Skeletal muscle cell (primary cell): ENCODE results near the gene VPS52.

Source experiments
- DNase-seq: peaks from one replicate; pipeline ENCODE4 v3.0.0-alpha.2; 2010; ENCODE audit warnings: low read depth
- H3K4me3 ChIP-seq: 2 replicates; pipeline ENCODE4 v1.5.1; 2011; ENCODE audit warnings: low read depth, mild to moderate bottlenecking, control low read depth, low read length, moderate library complexity

VPS52 gene

DNA sequence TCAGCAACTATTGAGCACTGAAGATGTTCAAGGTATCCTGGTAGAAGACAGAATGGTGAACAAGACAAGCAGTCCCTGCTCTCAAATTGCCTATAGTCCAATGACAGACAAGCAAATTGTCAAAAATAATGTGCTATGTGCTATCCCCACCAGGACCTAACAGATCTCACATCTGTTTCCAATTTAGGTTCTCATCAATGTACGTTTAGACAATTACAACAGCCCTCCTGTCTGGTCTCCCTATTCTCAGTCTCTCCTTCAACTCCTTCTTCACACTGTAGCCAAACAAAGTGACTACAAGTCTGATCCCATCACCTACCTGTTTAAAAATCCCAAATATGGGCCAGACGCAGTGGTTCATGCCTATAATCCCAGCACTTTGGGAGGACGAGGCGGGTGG, 34.7 kb upstream of the VPS52 start:
- H3K4me3 ChIP-seq: no peak overlapping the region
- DNase-seq: no peak

GRCh38 chr6:33305052-33305451, 33.4 kb upstream of the VPS52 start:
- no peak for DNase-seq
- no peak overlapping the region for H3K4me3 ChIP-seq

DNA sequence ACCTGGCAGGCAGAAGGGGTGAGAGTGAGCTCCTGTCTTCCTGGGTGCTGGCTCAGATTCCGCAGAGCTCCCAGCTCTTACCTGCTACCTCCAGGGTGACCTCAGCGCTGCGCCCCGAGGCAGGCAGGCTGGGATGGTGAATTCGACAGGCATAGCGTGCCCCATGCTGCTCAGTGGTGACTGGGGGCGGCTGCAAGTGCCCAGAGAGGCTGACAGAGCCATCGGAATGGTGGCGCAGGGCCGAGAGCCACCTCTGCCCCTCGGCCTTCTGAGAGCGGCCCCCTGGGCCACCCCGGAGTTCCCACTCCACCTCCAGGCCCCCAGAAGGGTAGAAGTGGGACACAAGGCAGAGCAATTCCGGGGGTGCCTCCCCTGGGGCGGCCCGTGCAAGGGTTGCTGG, 32.5 kb upstream of the VPS52 start:
- DNase-seq: no peak
- H3K4me3 ChIP-seq: no peak overlapping the region

- H3K4me3 ChIP-seq: no peak overlapping the region
- DNase-seq: no peak
Measured at GRCh38 chr6:33301877-33302276, 30.2 kb upstream of the VPS52 start.

DNA sequence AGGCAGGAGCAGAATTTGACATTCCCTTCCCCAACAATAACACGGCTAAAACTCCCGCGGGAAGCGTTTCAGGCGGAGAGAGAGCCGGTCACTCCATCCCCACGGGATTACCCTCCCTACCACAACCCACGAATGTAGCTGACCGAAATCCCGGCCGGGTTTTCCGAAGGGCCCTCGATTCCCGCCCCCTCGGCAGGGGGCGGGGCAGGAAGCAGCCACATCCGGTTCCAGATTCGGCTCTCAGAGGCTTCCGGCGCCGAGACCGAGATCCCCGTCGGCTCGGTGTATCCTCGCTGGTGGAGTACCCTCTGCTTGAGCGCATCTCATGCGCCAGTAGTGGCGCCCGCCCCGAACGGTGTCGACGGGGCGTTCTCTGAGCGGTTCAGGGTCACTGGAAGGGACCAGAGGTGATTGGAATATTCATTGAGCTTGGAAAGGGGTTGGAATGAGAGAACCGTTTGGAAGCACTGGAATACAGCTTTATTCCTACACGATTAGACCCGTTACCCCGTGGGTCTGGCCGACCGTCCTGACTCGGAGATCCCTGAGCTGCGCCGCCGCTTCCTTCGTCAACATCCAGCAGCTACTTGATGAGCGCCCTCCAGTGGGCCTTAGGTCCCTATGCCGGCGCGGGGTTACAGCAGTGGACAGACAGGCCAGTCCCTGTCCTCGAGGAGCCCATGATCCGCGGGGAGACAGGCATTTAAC, 27.7 kb upstream of the VPS52 start:
- peak; percentile 66 for DNase-seq
- peak overlapping the region; percentile 76 for H3K4me3 ChIP-seq

DNA sequence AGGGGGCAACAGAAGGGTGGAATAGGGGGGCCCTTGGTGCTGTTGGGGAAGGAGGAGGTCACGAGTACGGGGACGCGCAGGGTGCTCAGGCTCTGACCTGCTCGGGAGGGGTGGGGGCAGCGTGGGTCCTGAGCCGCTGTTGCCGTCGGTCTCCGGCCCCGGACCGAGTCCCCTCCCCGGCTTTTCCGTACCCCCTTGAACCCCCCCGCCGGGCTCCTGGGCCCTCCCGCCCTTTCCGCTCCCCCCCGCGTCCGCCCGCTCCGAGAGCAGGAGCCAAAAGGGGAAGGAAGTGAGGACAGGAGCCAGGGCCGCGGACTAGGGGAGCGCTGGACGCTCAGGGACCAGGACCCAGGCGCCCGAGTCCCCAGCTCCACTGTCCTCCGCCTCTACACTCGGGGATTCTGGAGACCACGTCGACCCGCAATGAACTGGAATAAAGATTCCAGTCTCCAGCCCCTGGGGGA, 27.1 kb upstream of the VPS52 start, which contains the start of gene RGL2:
TSS of gene RGL2 (minus strand) at position 170 of the 464 bp plus-strand sequence. CDS start 332 bp downstream, outside the sequence.
- peak within 1 kb of the TSS; percentile 76 for H3K4me3 ChIP-seq
- DNase-seq: no peak

DNA sequence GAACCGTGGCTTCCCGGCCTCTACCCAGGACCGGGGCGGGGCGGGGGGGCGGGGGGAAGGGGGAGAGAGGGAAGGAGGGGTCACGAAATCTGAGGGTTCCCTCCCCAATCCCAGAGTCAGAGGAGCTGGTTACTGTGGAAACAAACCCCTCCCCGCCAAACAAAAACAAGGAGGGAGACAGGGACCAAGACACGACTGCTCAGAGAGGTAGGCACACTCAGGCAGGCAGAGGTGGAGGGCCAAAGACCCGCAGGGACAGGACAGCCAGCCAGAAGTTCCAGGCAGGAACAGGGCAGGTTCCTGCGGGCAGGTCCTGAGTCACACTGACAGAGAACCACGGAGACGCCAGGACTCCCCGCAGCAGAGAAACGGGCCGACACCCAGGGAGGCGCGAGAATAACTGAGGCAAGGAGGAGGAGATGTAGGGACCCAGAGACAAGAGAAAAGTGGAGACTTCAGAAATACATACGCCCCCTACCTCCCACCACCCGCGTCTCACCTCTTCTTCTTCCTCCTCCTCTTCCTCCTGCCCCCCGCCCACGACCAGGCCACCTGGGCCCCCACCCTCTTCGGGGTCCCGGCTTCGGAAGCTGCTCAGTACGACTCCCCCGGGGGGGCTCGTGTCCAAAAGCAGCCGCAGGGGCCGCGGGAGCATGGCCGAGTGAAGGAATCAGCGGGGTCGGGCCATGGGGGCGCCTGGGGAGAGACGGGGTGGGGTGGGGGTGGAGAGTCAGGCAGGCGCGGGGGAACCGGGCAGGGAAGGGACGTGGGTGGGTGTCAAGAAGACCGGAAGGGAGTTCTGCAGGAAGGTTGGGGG, 26.5 kb upstream of the VPS52 start:
- no peak for DNase-seq
- H3K4me3 ChIP-seq: peak overlapping the region; percentile 76

GRCh38 chr6:33297406-33297955, 25.8 kb upstream of the VPS52 start:
- DNase-seq: no peak
- H3K4me3 ChIP-seq: peak overlapping the region; percentile 76

- DNase-seq: no peak
- peak overlapping the region; percentile 76 for H3K4me3 ChIP-seq
Measured at GRCh38 chr6:33296797-33297405, 25.2 kb upstream of the VPS52 start.

GRCh38 chr6:33295621-33296369, 24.1 kb upstream of the VPS52 start:
- DNase-seq: no peak
- H3K4me3 ChIP-seq: no peak overlapping the region

GRCh38 chr6:33294086-33294823, 22.6 kb upstream of the VPS52 start:
- no peak overlapping the region for H3K4me3 ChIP-seq
- DNase-seq: no peak

DNA sequence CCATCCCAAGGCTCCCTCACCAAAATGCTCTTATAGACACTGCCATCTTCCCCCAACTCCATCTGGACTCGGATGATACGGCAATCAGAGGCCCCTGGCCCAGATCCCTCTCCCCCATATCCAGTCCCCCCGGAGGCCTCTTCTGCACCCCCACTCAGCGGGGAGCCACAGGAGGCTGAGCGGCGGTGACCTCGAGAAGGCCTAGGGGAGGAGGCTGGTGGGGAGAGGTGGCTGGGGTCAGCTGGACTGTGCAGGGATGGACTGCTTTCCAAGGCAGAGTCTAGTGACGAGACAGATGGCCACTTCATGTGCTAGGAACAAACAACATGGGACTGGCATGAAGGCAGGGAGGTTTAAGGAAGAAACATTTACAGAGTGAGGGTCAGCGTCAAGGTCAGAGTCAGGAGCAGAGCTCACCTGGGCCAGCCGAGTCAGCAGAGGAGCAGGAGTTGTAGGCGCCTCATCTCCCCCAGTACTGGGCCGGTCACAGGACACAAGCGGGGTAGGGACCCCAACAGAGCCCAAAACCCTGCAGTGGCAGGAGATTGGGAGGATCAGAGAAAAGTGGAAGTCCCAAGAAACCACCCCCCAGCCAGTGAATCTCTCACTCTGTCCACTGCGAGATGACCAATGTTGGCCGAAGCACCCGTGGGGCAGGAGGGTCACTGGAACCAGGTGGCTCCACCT, 21.5 kb upstream of the VPS52 start:
- no peak overlapping the region for H3K4me3 ChIP-seq
- no peak for DNase-seq

DNA sequence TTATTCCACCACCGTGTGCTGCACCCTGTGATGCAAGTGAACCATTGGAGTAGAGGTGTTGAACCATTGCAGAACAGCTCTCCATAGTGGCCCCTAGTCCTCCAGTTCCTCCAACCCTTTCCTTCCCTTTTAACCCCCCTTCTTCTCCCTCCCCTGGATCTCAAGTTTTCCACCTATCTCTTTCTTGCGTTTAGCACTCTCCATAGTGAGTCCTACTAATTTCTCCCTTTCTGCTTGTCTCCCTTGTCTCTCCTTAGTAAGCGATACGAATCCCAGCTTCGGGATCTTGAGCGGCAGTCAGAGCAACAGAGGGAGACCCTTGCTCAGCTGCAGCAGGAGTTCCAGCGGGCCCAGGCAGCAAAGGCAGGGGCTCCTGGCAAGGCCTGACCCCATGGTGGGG, 18.8 kb upstream of the VPS52 start:
- peak overlapping the region; percentile 97 for H3K4me3 ChIP-seq
- DNase-seq: no peak

- peak overlapping the region; percentile 97 for H3K4me3 ChIP-seq
- no peak for DNase-seq
Measured at GRCh38 chr6:33289784-33290315, 18.2 kb upstream of the VPS52 start.

GRCh38 chr6:33288921-33289783, 17.5 kb upstream of the VPS52 start, which contains the start of the genes PFDN6 and WDR46:
Gene PFDN6, plus strand, starts transcription at chr6:33289601. Its CDS starts 256 bp downstream, at chr6:33289857.
Gene WDR46, minus strand, starts transcription at chr6:33289239. Its CDS starts 69 bp downstream, at chr6:33289170.
- DNase-seq: peak; percentile 67
- H3K4me3 ChIP-seq: peak within 1 kb of the TSS; percentile 97

DNA sequence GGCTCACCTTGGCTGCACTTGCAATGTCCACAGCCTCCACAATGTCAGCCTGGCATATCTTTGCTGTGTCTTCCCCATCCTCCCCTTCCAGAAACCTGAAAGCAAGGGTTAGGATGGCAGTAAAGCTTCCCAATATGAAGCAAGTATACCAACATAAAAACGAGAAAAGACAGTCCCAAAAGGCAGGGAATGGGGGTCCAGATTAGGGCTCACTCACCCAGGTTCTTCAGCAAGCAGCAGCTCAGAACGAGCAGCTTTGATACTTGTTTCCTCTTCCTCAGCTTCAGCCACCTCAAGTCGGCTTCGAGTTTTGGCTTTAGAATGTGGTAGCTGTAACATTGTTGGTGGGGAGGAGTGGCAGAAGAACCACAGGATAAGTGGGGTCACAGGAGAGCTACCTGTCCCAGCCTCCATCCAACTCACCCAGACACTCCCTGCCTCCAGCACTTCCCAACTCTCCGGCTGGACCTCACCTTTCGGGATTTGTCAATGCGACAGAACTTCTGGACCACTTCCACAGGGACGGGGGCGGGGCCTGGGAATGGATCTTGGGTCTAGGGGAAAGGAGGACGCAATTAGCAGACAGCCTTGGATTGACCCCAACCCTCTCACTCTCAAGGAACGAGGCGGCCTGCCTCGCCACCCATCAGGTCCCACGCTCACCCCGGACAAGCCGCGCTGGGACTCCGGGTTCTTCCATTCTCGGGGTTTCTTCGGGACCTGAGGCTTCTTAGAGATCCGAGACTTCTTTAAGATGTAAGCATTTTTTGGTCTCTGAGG, 16.7 kb upstream of the VPS52 start:
- H3K4me3 ChIP-seq: peak overlapping the region; percentile 97
- no peak for DNase-seq
